GM12875 (cell line): ENCODE results near the gene YTHDC2.

ENCODE experiments used
- H3K4me3 ChIP-seq: one replicate; pipeline ENCODE4 v1.5.1; 2011; ENCODE audit warnings: low read depth, low read length, control low read depth
- TF ChIP-seq, protein P1 (sequence below): IDR thresholded peaks from 2 replicates; pipeline ENCODE4 v1.5.1; 2011; ENCODE audit warnings: low read depth, mild to moderate bottlenecking, control low read depth, inconsistent platforms, low read length, moderate library complexity, borderline replicate concordance; ENCODE audit not compliant: insufficient read depth

YTHDC2 gene

DNA sequence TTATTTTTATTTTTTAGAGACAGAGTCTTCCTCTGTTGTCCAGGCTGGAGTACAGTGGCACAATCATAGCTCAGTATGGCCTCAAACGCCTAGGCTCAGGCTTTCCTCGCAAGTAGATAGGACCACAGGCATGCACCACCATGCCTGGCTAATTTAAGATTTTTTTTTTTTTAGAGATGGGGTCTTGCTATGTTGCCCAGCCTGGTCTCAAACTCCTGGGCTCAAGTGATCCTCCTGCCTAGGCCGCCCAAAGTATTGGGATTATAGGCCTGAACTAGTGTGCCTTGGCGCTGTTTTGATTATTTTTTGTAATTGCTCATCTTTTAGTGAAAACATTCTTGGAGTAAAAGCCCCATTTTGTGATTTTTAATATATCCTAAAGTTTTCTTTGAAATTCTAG lies 5.4 kb downstream of the YTHDC2 start:
- TF ChIP-seq, protein P1, sequence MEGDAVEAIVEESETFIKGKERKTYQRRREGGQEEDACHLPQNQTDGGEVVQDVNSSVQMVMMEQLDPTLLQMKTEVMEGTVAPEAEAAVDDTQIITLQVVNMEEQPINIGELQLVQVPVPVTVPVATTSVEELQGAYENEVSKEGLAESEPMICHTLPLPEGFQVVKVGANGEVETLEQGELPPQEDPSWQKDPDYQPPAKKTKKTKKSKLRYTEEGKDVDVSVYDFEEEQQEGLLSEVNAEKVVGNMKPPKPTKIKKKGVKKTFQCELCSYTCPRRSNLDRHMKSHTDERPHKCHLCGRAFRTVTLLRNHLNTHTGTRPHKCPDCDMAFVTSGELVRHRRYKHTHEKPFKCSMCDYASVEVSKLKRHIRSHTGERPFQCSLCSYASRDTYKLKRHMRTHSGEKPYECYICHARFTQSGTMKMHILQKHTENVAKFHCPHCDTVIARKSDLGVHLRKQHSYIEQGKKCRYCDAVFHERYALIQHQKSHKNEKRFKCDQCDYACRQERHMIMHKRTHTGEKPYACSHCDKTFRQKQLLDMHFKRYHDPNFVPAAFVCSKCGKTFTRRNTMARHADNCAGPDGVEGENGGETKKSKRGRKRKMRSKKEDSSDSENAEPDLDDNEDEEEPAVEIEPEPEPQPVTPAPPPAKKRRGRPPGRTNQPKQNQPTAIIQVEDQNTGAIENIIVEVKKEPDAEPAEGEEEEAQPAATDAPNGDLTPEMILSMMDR: no peak
- H3K4me3 ChIP-seq: no peak overlapping the region

DNA sequence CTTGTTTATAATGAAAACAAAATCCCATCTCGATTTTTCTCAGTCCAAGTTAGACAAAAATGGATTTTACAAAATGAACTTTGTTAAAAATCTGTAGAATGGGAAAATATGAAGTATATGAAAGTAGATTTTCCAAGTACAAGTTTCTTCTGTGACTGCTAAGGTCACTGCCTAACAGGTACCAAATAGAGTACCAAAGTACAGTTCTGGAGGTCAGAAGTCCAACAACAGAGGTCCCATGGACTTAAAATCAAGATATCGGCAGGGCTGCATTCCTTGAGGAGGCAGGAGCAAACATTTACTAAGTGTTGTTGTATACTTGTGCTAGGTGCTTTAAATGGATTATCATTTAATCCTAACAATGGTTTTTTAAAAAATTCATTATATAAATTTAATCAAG lies 5.9 kb downstream of the YTHDC2 start:
- no peak overlapping the region for H3K4me3 ChIP-seq
- TF ChIP-seq, protein P1: no peak

DNA sequence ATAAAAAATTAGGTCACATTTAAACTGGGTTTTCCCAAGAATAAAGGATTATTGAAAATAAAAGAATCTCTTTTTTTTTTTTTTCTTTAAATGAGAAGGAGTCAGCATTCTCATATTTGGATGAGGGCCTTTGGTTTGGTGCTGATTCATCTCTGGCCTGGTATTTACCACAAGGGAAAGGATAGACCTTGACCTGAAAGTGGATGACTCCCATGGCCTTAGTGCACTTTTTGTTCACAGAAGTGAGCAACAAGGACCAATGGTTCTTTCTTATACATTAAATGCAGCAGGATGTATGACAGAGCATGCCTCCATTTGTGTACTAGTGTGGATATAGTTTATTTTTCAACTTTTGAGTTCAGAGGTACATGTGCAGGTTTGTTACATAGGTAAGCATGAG lies 6.9 kb downstream of the YTHDC2 start:
- H3K4me3 ChIP-seq: no peak overlapping the region
- TF ChIP-seq, protein P1: no peak

DNA sequence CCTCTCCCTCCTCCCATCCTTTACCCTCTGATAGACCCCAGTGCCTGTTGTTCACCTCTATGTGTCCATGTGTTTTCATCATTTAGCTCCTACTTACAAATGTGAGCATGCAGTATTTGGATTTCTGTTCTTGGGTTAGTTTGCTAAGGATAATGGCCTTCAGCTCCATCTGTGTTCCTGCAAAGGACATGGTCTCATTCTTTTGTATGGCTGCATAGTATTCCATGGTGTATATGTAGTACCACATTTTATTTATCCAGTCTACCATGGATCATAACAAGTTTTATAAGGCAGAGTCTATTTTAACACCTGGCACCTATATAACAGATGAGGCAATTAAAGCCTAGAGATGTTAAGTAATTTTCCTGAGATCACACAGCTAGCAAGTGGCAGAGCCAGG lies 7.4 kb downstream of the YTHDC2 start:
- TF ChIP-seq, protein P1: no peak
- no peak overlapping the region for H3K4me3 ChIP-seq

DNA sequence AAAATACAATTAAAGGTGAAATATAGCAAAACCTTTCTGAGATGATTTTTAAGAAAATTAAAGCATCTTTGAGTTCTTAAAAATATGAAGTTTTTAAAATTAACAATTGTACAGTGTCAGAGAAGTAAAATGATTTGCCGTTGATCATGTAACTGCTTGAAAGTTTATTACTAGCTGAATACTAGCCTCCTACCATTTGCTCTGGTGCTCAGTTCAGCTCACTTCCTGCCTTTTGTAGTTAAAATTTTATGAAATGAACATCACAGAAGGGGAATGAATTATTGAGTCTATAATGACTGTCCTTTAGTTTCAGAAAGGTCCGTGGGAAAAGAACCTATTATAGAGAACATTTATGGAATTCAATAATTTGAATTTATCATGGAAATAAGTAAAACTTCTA lies 9.7 kb downstream of the YTHDC2 start:
- TF ChIP-seq, protein P1: no peak
- no peak overlapping the region for H3K4me3 ChIP-seq

- TF ChIP-seq, protein P1: no peak
- no peak overlapping the region for H3K4me3 ChIP-seq
Measured at GRCh38 chr5:113524927-113525326, 11.4 kb downstream of the YTHDC2 start.

DNA sequence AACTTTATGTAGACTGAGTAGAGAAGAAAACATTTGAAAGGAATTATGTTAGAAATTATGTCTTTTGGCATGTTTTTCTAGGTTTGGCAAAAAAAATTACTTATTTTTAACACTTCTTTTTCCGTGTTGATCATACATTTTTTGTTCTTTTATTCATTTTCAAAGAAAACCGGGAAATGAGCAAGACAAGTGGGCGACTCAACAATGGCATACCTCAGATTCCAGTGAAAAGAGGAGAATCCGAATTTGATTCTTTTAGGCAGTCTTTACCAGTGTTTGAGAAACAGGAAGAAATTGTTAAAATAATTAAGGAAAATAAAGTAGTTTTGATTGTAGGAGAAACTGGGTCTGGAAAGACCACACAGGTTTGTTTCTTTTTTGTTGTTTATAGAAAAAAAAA lies 12.9 kb downstream of the YTHDC2 start:
- TF ChIP-seq, protein P1: no peak
- H3K4me3 ChIP-seq: no peak overlapping the region
